HG03135 (cell line): ENCODE measurements around the gene SLC30A9.

ENCODE experiments used
- ATAC-seq: cut with Tn5 transposase; IDR thresholded peaks from one replicate; pipeline ENCODE4 v1.9.1; 2021; ENCODE audit warnings: mild to moderate bottlenecking, moderate library complexity; ENCODE audit not compliant: unreplicated experiment

Gene SLC30A9

GRCh38 chr4:41998019-41998418 lies 7.7 kb downstream of the SLC30A9 start:
- no peak for ATAC-seq

GRCh38 chr4:41999321-41999720 lies 9.0 kb downstream of the SLC30A9 start:
- ATAC-seq, result no peak

- no peak for ATAC-seq
Observed at GRCh38 chr4:42008011-42008786, 17.9 kb downstream of the SLC30A9 start.

DNA sequence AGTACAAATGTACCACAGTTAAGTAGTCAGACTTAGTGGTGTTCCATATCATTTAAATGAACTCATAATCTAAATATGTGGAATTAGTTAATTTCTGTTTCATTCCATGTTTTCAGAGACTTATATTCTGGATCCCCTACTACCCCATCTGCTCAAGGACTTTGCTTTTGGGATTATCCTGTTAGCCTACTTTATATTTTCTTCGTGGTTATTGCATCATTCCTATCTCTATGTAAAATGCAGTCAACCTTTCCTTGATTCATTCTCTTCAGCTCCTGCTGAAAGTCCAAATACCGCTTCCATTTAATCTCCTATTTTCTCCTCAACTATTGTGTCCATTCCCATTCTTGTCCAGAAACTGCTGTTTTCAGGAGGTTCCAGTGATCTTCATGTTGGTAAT lies 25.1 kb downstream of the SLC30A9 start:
- ATAC-seq, result no peak

GRCh38 chr4:42018451-42018850 lies 28.1 kb downstream of the SLC30A9 start:
- no peak for ATAC-seq

DNA sequence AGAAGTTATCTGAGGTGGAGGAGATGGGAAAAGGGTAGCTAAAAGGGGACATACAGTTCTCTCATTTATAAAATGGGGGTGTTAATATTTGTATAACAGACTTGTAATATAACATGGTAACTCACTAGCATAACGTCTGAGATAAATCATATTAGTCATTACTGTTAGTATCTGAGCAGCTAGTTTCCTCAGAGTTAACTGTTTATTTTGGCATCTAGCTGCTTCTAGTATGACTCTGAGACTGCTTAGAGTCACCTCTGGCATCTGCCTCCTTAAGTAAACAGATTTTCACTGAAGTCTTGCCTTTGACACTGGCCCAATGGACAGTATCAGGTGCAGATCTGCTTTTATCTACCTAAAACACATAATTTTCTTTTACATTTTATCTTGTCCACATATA lies 58.1 kb downstream of the SLC30A9 start:
- no peak for ATAC-seq

GRCh38 chr4:42050516-42051249 lies 60.4 kb downstream of the SLC30A9 start:
- ATAC-seq, result no peak

- ATAC-seq, result no peak
Observed at GRCh38 chr4:42066402-42066801, 76.1 kb downstream of the SLC30A9 start.

DNA sequence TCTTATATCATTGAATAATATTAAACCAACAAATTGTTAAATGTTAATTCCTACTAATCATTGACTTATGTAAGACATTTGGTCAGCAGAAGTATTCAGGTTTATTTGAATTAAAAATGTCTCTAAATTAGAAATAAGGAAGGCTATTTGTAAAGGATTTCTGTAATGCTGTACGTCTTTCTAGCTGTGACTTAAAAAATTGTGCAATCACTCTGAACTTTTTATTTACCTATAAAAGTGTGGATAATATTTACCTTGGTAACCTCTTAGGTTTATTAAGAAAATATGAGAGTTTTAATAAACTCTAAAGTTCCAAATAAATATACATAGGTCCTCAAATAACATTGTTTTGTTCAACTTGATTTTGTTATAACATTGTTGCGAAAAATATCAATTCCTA lies 76.9 kb downstream of the SLC30A9 start:
- ATAC-seq, result no peak

- no peak for ATAC-seq
Observed at GRCh38 chr4:42070463-42070862, 80.1 kb downstream of the SLC30A9 start.

- no peak for ATAC-seq
Observed at GRCh38 chr4:42074294-42074693, 84.0 kb downstream of the SLC30A9 start.

DNA sequence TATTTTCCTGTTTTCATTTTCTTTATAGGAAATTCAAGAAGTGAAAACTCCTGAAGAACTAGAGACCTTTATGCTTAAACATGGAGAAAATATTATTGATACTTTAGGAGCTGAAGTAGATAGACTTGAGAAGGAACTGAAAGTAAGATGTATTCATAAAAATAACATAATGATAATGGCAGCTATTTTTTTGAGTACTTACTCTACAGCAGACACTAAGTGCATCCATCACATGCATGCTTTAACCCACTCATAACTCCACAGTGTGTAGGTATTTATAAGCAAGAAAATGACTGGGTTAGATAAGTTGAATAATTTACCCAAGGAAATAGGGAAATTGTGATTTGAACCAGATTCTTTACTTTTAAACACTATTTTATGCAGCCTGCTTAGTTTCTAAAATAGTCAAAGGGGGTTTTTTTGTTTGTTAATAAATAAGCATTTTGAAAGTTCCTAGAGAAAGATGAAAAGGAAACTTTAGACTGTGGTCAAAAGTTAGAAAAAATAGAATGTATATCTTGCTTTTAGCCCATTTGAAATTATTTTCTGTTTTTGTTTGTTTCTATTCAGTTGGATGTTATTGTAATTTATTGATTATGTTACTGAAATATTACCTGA lies 88.0 kb downstream of the SLC30A9 start:
- ATAC-seq, result peak; percentile 81

- ATAC-seq, result peak; percentile 64
Observed at GRCh38 chr4:42080306-42080705, 90.0 kb downstream of the SLC30A9 start.

DNA sequence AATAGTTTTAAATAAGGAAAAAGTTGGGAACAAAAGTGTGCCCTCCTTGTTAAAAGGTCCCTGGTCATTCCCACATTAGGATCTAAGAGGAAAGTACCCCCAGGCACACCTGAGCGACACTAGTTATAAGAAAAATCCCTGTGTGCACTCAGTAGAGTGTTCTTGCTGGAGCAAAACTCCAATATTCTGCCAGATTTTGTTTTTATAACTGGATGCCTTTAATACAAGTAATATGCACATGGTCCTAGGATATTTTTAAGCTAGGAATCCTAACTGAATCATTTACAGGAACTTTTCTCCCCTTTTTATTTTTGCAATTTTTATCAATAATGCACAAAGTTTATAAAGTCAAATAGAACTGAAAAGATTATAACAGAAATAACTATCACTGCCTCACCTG lies 93.5 kb downstream of the SLC30A9 start:
- ATAC-seq, result no peak

DNA sequence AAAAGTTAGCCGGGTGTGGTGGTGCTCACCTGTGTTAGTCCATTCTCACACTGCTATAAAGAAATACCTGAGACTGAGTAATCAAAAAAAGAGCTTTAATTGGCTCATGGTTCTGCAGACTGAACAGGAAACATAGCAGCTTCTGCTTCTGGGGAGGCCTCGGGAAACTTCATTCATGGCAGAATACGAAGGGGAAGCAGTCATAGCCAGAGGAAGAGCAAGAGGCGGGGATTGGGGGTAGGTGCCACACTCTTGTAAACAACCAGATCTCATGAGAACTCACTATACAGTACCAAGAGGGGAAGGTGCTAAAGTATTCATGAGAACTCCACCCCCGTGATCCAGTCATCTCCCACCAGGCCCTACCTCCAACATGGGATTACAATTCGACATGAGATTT lies 98.1 kb downstream of the SLC30A9 start:
- ATAC-seq, result no peak

GRCh38 chr4:42101446-42101975 lies 111.2 kb downstream of the SLC30A9 start:
- ATAC-seq, result no peak

- ATAC-seq, result no peak
Observed at GRCh38 chr4:42104521-42104920, 114.2 kb downstream of the SLC30A9 start.

- no peak for ATAC-seq
Observed at GRCh38 chr4:42112846-42113245, 122.5 kb downstream of the SLC30A9 start.

- no peak for ATAC-seq
Observed at GRCh38 chr4:42119886-42120285, 129.6 kb downstream of the SLC30A9 start.

DNA sequence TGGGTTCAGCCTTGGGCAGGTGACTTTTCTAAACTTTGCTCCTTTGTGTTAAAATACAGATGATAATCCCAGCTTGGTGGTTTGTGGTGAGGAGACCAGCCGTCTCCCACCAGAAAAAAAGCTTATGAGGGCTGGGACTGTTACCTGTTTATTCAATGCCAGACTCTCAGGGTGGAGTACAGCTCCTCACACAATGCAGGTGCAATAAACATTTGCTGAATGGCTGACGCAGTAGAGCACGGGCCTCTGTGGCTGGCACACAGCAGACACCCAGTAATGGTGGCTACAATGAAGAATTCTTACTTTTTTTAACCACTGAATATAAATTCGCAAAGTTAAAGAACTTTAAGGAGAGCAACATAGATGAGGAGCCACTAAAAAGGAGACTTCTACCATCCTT lies 131.9 kb downstream of the SLC30A9 start:
- ATAC-seq, result no peak

- ATAC-seq, result no peak
Observed at GRCh38 chr4:42123071-42123644, 132.8 kb downstream of the SLC30A9 start.
